Testis (tissue), 3 donors: ENCODE results near the gene EMX2. TPM values are rescaled to one million over a fixed set of nuclear protein-coding genes. Genes with fewer than 3 reads are reported as not detected.

ENCODE experiments used
- DNase-seq: peaks from one replicate; pipeline ENCODE4 v3.0.0-alpha.2; 2019
- H3K27ac ChIP-seq, 2 donors: fragments of 200-600 bp; sonication (generic); one replicate each; pipeline ENCODE4 v1.5.1; 2019
- H3K27me3 ChIP-seq: fragments of 200-600 bp; sonication (generic); one replicate; pipeline ENCODE4 v1.5.1; 2019
- H3K36me3 ChIP-seq: fragments of 200-600 bp; sonication (generic); one replicate; pipeline ENCODE4 v1.5.1; 2017; ENCODE audit warnings: low read depth; ENCODE audit errors: missing control alignments
- H3K4me1 ChIP-seq: fragments of 200-600 bp; sonication (generic); one replicate; pipeline ENCODE4 v1.5.1; 2019
- H3K4me3 ChIP-seq, 2 donors: fragments of 200-600 bp; sonication (generic); one replicate each; pipeline ENCODE4 v1.5.1; 2017 to 2019
- H3K9me3 ChIP-seq: fragments of 200-600 bp; sonication (generic); one replicate; pipeline ENCODE4 v1.5.1; 2017
- CTCF ChIP-seq, 3 experiments: fragments of 450-650 bp in 2 of 3; fragments of 200-600 bp in 1 of 3; sonication (generic) in 1 of 3; IDR thresholded peaks; one replicate each; pipeline ENCODE4 v1.5.1; 2016 to 2019; ENCODE audit warnings: antibody characterized with exemption in 3 of 3, mild to moderate bottlenecking in 2 of 3, moderate library complexity in 1 of 3
- POLR2A ChIP-seq: fragments of 450-650 bp; IDR thresholded peaks from one replicate; pipeline ENCODE4 v1.6.1; 2017; ENCODE audit warnings: antibody characterized with exemption, mild to moderate bottlenecking, moderate library complexity
- WGBS, 2 donors: methylation state at CpG; one replicate each; pipeline ENCODE4 v1.1.5; 2018; 5-methylcytosine and 5-hydroxymethylcytosine counted together
- intact Hi-C: fragments of 100-400 bp; cut with DNase I; formaldehyde crosslinking; loops from one replicate; pipeline ENCODE4 v1.15.1; 2023; ENCODE audit warnings: low total_unique reads
- polyA plus RNA-seq: library from polyadenylated mRNA; stranded (reverse); fragments of 350-450 nt; fragmentation: Illumina TruSeq; extraction: RNeasy Lipid Tissue Mini Kit (QIAGEN cat#74804); gene quantifications from one replicate; pipeline ENCODE4 v1.2.3, GENCODE V29; 2014; ENCODE audit warnings: low read depth, low replicate concordance; ENCODE audit not compliant: insufficient read depth
- total RNA-seq, 2 donors: library from RNA; depleted of rRNA; stranded (reverse); fragments of >200 nt; gene quantifications; one replicate each; pipeline ENCODE4 v1.2.3, GENCODE V29; 2016

Gene EMX2
- total and polyA plus RNA-seq, 3 donors from 2014 or later, result 1.5 to 6.9 (median 1.9) TPM

GRCh38 chr10:117539903-117540639 is 2.5 kb upstream of the EMX2 start:
- peaks cover 4% of the 10 kb centered on the region for H3K27me3 ChIP-seq
- TF ChIP-seq POLR2A (no peak), CTCF (IDR thresholded peaks at IDR 0.05) (no peak)
- no peaks in the 10 kb centered on the region for H3K9me3 ChIP-seq
- no peak for DNase-seq
- H3K36me3 ChIP-seq, result no peaks in the 10 kb centered on the region
- H3K27ac ChIP-seq, result no peak overlapping the region
- no peak overlapping the region for H3K4me3 ChIP-seq
- intact Hi-C loops, result loop anchor here (10.0 kb wide), 2 partner anchors 505 to 705 kb away; partner anchors contain the start of gene RAB11FIP2
- peaks cover 15% of the 10 kb centered on the region for H3K4me1 ChIP-seq
- 63 to 77% methylated on average over 2 to 3 of the region's 3 CpGs for WGBS, 2 donors

GRCh38 chr10:117540640-117541404 is 1.7 kb upstream of the EMX2 start:
- DNase-seq, result no peak
- Histone ChIP-seq H3K9me3 (no peaks in the 10 kb centered on the region), H3K27ac (peak overlapping the region in 1 of 2 donors; percentile 55), H3K27me3 (peaks cover 4% of the 10 kb centered on the region), H3K36me3 (no peaks in the 10 kb centered on the region), H3K4me3 (peak overlapping the region in 1 of 2 donors; percentile 80), H3K4me1 (peaks cover 16% of the 10 kb centered on the region)
- 32 to 33% methylated on average over 14 of the region's 14 CpGs for WGBS, 2 donors
- intact Hi-C loops, result loop anchor here (10.0 kb wide), 1 partner anchor 504 kb away; the partner anchor contains the start of gene RAB11FIP2
- TF ChIP-seq POLR2A (no peak), CTCF (IDR thresholded peaks at IDR 0.05) (no peak)

GRCh38 chr10:117541405-117541908 is 1.1 kb upstream of the EMX2 start:
- peaks cover 16% of the 10 kb centered on the region for H3K4me1 ChIP-seq
- peak; percentile 88 for DNase-seq
- peak overlapping the region; percentile 80 to 83 for H3K27ac ChIP-seq

More at GRCh38 chr10:117541405-117541908, 1.1 kb upstream of the EMX2 start:
- TF ChIP-seq CTCF (IDR thresholded peaks at IDR 0.05), result no peak
- no peak for TF ChIP-seq POLR2A
- intact Hi-C loops, result loop anchor here (10.0 kb wide), 1 partner anchor 503 kb away; the partner anchor contains the start of gene RAB11FIP2
- Histone ChIP-seq H3K9me3 (no peaks in the 10 kb centered on the region), H3K27me3 (peaks cover 4% of the 10 kb centered on the region), H3K36me3 (no peaks in the 10 kb centered on the region), H3K4me3 (peak overlapping the region; percentile 52 to 80)
- 4 to 5% methylated on average over 32 of the region's 32 CpGs for WGBS, 2 donors
